Activated CD4-positive, CD25-positive, alpha-beta regulatory T cell treated with anti-CD3 and anti-CD28 coated beads, Interleukin-2, amount 50 U/mL, for 72 hours (primary cell): ENCODE measurements around the gene PDCD6IP.
"Not testable (repeated sequence)": the region's sequence is repeated elsewhere in the genome, so short reads cannot be mapped to it uniquely, and the experiment has no call there.

Experiments
- DNase-seq: peaks from one replicate; pipeline ENCODE4 v3.0.0; 2021

The PDCD6IP gene, protein sequence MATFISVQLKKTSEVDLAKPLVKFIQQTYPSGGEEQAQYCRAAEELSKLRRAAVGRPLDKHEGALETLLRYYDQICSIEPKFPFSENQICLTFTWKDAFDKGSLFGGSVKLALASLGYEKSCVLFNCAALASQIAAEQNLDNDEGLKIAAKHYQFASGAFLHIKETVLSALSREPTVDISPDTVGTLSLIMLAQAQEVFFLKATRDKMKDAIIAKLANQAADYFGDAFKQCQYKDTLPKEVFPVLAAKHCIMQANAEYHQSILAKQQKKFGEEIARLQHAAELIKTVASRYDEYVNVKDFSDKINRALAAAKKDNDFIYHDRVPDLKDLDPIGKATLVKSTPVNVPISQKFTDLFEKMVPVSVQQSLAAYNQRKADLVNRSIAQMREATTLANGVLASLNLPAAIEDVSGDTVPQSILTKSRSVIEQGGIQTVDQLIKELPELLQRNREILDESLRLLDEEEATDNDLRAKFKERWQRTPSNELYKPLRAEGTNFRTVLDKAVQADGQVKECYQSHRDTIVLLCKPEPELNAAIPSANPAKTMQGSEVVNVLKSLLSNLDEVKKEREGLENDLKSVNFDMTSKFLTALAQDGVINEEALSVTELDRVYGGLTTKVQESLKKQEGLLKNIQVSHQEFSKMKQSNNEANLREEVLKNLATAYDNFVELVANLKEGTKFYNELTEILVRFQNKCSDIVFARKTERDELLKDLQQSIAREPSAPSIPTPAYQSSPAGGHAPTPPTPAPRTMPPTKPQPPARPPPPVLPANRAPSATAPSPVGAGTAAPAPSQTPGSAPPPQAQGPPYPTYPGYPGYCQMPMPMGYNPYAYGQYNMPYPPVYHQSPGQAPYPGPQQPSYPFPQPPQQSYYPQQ

DNA sequence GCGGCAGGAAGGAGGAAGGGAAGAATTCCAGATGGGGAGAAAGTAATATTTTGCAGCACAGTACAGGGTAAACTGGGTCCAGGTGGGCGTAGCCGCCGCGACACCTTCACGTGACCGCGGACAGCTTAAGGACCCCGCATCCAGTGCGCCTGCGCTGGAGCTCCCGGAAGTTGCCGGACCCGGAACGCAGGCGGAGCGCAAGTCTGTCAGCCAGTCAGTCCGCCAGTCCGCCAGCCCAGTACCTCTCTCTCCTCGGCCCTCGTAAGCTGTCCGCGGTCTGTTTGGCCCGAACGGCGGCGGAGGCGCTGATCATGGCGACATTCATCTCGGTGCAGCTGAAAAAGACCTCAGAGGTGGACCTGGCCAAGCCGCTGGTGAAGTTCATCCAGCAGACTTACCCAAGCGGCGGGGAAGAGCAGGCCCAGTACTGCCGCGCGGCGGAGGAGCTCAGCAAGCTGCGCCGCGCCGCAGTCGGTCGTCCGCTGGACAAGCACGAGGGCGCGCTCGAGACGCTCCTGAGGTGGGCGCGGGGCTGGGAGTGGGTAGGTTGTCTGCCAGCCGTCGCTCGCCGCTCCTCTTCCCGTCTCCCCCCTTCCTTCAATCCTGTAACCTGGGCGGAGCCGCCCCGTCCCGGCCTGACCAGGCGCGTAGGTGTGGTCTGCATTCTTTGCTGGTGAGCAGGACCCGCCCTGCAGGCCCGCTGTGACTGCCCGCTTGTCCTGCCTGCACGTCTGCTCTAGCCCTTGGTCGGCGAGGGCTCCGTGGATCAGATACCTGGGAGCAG lies at the start of gene PDCD6IP:
TSS of gene PDCD6IP (plus strand) at position 213 of the 784 bp plus-strand sequence. CDS start at position 312, 99 bp downstream.
- DNase-seq: peak; percentile 91

GRCh38 chr3:33749546-33750210 lies 48.8 kb upstream of the PDCD6IP start:
- no peak for DNase-seq

GRCh38 chr3:33750211-33750548 lies 48.2 kb upstream of the PDCD6IP start:
- DNase-seq: no peak

DNA sequence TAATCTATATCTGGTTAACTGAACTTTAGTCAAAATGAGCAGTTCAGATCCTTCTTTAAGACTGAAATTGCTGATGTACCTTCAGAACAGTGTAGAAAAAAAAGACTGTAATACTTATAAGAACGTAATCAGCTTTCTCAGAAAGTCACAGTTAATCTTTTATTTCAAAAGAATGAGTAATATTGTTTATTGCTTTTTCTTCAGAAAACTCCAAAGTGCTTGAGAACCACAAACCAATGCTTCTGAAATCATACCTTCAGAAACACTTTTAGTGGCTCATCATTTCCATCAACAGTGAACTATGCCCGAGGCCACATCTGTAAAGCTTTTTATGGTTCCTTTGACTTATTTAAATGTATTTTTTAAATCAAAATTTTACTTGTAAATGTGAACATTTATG lies 47.1 kb upstream of the PDCD6IP start:
- no peak for DNase-seq

DNA sequence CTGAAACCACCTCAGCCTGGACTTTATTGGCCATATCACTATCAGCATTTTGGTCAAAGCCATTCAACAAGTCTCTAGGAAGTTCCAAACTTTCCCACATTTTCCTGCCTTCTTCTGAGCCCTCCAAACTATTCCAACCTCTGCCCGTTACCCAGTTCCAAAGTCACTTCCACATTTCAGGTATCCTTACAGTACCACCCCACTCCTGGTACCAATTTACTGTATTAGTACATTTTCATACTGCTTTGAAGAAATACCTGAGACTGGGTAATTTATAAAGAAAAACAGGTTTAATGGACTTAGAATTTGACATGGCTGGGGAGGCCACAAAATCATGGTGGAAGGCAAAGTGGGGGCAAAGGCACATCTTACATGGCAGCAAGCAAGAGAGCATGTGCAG lies 44.0 kb upstream of the PDCD6IP start:
- DNase-seq: not testable (repeated sequence)

DNA sequence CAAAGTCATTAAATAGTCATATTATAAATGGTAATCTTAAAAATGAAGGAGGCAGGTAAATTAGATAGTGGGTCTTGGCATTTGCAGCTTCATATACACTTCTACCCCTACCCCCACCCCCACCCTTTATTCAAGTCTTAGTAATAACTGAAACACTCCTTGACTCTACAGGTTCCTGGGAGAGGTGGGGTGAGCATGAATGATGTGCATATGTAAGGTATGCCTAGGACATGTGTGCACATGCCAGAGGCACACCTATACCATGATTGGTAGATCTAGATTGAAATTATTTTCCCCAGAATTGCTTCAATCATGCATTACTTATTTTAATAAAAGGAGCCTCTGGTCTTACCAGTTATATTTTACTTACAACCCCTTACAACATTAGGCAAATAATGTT lies 40.1 kb upstream of the PDCD6IP start:
- no peak for DNase-seq

DNA sequence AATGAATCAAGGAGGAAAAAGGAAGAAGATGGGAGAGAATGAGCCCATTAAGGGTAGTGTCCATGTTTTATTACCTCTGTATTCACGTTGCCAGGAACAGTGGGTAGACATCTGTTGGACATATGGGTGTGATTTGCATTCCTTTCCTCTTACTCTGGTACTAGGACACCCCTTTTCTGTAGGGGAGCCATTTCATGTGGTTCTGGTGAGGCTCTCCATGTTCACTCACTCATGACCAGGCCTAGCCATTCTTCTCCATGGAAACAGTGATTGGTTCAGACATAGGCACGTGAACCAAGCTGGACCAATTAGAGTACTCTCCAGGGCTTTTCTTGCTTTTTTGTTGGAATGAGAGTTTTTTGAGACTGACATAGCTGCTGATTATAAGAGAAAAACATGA lies 39.6 kb upstream of the PDCD6IP start:
- DNase-seq: no peak

DNA sequence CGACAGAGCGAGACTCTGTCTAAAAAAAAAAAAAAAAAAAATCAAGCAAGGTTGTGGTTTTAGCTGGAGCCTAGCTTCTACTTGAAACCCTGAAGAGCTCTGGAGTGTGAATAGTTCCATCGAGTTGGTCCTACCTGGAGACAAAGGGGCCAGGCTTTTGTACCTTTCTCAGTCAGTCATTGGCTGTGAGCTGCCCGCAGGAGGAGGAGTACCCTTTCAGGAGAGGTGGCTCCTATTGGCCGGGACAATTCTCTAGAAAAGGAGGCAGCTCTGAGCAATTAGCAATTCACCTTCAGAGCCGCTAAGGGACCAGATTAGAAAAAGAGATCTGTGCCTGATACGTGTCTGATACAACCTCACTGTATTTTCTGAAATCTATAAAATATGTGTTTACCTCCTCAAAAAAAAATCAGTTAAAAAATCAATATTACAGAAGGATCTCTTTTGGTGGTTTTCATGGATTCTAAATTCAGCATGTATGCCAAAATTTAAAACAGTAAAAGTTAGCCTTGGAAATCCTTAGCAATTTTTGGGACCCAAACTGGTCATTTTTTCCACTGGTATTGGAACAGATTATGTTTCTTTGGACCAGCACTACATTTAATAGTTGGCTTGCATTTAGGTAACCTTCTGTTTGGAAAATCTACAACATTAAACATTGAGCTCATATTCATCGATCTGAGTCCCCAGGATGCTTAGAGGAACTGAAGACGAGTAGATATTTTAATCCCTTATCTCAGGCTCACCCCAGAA lies 29.7 kb upstream of the PDCD6IP start:
- no peak for DNase-seq

- DNase-seq: no peak
Observed at GRCh38 chr3:33773637-33774036, 24.8 kb upstream of the PDCD6IP start.

DNA sequence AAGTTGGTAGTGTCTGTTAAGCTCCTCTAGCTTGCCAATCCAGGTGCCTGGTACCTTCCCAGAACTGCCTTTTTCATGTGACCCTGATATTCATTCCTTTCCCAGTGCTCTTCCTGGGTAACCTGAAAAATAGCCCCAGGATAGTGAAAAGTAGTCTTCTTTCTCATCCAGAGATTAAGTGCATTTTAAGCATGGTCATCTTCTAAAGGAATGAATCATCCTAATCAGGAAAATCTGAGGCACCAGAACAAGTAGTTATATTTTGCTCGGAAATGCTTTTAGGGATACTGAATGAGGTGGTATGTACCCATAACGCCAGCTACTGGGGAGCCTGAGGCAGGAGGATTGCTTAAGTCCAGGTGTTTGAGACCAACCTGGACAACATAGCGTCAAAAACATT lies 23.1 kb upstream of the PDCD6IP start:
- no peak for DNase-seq

- no peak for DNase-seq
Observed at GRCh38 chr3:33777996-33778395, 20.4 kb upstream of the PDCD6IP start.

- DNase-seq: no peak
Observed at GRCh38 chr3:33779751-33780150, 18.7 kb upstream of the PDCD6IP start.

DNA sequence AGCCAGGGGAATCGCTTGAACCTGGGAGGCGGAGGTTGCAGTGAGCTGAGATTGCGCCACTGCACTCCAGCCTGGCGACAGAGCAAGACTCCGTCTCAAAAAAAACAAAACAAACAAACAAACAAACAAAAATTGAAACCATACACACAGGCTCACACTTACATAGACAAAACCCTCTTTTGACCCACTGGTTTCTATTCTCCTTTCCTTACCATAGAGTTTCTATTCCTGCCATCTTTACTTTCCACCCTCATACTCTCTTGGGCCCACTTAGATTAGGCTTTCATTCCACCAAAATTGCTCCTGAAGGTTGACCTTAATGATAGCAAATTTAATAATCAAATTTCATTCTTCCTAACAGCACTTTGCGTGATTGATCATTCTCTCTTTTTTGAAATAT lies 17.0 kb upstream of the PDCD6IP start:
- DNase-seq: not testable (repeated sequence)

GRCh38 chr3:33786565-33787327 lies 11.7 kb upstream of the PDCD6IP start:
- no peak for DNase-seq

- no peak for DNase-seq
Observed at GRCh38 chr3:33787328-33788009, 11.0 kb upstream of the PDCD6IP start.

DNA sequence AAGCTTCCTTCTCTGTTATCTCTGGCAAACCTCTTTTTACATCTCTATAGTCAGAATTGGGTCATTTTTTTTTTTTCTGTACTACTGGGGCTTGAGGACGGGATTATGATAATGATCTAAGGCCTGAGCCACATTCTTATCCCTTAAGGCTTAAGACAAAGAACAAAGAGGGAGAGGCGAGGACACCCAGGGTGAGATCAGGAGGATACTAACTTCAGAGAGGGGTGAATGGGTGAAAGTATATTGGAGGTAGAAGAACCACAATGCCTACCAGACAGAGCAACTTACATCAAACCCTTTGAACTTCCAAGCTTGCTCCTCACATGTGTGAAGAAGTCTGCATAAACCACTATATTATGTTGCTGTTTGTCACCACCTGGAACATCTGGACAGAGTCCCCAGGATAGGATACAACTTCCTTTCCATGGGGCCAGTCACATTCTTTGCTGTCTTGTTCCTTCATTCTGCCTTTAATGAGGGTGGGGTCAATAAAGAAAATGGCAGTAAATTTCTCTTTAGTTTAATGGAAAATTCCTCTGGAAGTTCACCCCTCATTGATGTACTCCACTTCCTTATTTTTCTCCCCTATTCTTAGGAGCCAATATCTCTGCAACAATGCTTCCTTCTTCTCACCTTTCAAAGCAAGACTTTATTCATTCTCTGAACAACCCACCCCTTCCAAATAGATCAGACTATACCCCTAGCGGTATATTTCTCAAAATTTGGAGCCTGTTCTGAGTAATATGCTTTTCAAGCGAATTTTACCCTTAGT lies 9.1 kb upstream of the PDCD6IP start:
- no peak for DNase-seq

DNA sequence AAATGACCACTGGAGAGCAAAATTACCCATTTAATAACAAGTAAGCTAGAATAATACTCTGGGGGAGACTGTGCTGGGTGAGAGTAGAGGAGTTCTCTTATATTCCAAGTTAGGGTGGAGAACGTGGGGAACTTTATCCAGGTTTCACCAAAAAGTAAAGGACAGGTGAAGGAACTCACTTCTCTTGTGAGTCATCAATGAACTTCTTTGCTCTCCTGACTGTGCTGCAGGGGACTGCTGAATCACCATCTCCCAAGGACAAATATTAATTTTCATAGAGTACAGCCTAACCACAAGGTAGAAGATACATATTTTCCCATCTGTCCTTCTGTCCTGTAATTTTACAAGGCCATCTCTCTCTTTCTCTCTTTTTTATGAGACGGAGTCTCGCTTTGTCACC lies 8.3 kb upstream of the PDCD6IP start:
- DNase-seq: no peak

DNA sequence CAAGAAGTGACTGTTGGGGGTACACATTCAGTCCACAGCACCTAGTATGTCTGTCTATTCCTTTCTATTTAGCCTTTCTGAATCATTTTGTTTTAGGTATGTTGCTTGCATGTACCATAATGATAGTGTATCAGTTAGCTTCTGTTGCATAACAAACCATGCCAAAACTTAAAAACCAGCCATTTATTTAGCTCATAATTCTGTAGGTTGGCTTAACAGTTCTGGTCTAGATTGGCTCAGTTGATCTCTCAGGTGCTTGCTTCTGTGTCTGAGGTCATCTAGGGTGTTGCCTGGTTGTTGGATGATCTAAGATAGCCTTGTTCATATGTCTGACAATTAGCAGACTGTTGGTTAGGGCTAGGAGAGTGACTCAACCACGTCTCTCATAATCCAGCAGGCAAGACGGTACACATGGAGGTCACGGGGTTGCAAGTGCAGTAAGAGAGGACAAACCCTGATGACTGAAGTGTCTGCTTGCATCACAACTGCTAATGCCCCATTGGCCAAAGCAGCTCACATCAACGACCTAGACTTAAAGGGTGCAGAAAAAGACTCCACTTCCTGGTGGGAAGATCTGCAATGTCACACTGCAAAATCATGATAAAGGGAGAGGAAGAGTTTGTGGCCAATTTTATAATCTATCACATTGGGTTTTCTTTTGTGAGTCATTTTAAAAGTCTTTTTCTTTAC lies 6.8 kb upstream of the PDCD6IP start:
- DNase-seq: no peak
